Measurements from ENCODE around the gene EML6. TPM values are rescaled to one million over a fixed set of nuclear protein-coding genes. Genes with fewer than 3 reads are reported as not detected.

The EML6 gene
- total RNA-seq, 1 experiment from 2014 or later, result 6.6 TPM

DNA sequence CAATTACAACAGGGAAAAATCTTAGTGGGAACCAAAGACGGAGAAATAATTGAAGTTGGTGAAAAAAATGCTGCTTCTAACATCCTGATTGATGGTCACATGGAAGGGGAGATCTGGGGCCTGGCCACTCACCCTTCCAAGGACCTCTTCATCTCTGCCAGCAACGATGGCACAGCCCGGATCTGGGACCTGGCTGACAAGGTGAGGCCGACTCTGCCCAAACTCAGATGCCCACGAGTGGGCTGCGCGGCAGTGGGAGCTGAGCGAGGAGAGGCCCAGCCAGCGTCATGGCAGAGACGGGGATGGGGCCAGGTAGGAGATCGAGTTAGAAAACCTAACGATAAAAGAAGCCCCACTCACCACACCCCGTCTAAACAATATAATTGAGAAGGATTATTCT is 239.0 kb downstream of the EML6 start:
- H3K4me2 ChIP-seq (ENCODE audit: low read length), result no peak overlapping the region
- H4K20me1 ChIP-seq (ENCODE audit: insufficient read depth), result no peaks in the 10 kb centered on the region
- H3K4me3 ChIP-seq (replicated peaks in 1 of 2; ENCODE audit: low read depth in 1 of 2, low read length in 2 of 2), result no peak overlapping the region
- H3K27ac ChIP-seq (ENCODE audit: low read depth, low read length), result no peak overlapping the region
- 0 out of 4 replicates have a peak, but pooled peaks cover 0 to 3% of the 10 kb centered on the region in 2 experiments for H3K36me3 ChIP-seq (ENCODE audit: control insufficient read depth in 1 of 2, insufficient read depth in 2 of 2, low read length in 2 of 2)
- H3K9me2 ChIP-seq (ENCODE audit: insufficient read depth), result no peaks in the 10 kb centered on the region
- RAD21 ChIA-PET (ENCODE audit: low non-redundant PET in 1 of 2, low total read pairs in 2 of 2, uncharacterized antibody in 2 of 2, unreplicated experiment in 2 of 2), result no interaction called here
- H3K9ac ChIP-seq (ENCODE audit: low read length), result no peak overlapping the region
- no peak overlapping the region for H2AFZ ChIP-seq (ENCODE audit: low read depth, low read length, poor library complexity, severe bottlenecking)
- POLR2A ChIA-PET, result no interaction called here
- H3K79me2 ChIP-seq (ENCODE audit: insufficient read depth, low read length), result no peaks in the 10 kb centered on the region
- ATAC-seq, result no peak
- no peaks in the 10 kb centered on the region for H3K27me3 ChIP-seq (ENCODE audit: insufficient read depth, low read length)
- intact Hi-C loops (cut with micrococcal nuclease), result no loop called here
- TF ChIP-seq ATF3 (IDR thresholded peaks at IDR 0.05) (no peak), YY1 (IDR thresholded peaks at IDR 0.05; ENCODE audit: extremely low read depth, insufficient replicate concordance, low read depth, low read length) (no peak), CTCF (IDR thresholded peaks at IDR 0.05 in 2 of 3, conservative IDR thresholded peaks at IDR 0.05 in 1 of 3; ENCODE audit: borderline replicate concordance in 1 of 3, insufficient read depth in 1 of 3, low read depth in 2 of 3, low read length in 2 of 3) (no peak), EZH2 (IDR thresholded peaks at IDR 0.05) (no peak), SIN3A (IDR thresholded peaks at IDR 0.05; ENCODE audit: low read depth) (no peak), CBX3 (IDR thresholded peaks at IDR 0.05; ENCODE audit: low read depth) (no peak), SP1 (IDR thresholded peaks at IDR 0.05; ENCODE audit: low read depth) (no peak), CEBPB (IDR thresholded peaks at IDR 0.05; ENCODE audit: low read depth) (no peak), ZFX (IDR thresholded peaks at IDR 0.05) (no peak), SRF (IDR thresholded peaks at IDR 0.05; ENCODE audit: low read depth) (no peak)
- TF ChIP-seq, protein P1, sequence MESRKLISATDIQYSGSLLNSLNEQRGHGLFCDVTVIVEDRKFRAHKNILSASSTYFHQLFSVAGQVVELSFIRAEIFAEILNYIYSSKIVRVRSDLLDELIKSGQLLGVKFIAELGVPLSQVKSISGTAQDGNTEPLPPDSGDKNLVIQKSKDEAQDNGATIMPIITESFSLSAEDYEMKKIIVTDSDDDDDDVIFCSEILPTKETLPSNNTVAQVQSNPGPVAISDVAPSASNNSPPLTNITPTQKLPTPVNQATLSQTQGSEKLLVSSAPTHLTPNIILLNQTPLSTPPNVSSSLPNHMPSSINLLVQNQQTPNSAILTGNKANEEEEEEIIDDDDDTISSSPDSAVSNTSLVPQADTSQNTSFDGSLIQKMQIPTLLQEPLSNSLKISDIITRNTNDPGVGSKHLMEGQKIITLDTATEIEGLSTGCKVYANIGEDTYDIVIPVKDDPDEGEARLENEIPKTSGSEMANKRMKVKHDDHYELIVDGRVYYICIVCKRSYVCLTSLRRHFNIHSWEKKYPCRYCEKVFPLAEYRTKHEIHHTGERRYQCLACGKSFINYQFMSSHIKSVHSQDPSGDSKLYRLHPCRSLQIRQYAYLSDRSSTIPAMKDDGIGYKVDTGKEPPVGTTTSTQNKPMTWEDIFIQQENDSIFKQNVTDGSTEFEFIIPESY (IDR thresholded peaks at IDR 0.05; ENCODE audit: extremely low read depth, insufficient replicate concordance, low read length), result no peak
- TF ChIP-seq, protein P2, sequence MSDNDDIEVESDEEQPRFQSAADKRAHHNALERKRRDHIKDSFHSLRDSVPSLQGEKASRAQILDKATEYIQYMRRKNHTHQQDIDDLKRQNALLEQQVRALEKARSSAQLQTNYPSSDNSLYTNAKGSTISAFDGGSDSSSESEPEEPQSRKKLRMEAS (IDR thresholded peaks at IDR 0.05), result no peak
- DNase-seq (ENCODE audit: low read depth, low spot score), result no peak
- no peaks in the 10 kb centered on the region for H3K9me3 ChIP-seq (ENCODE audit: control insufficient read depth in 1 of 2, insufficient read depth in 1 of 2, low read depth in 1 of 2, low read length in 2 of 2)
- BruUV-seq (replicated peaks), result no TSS peak
- H3K4me1 ChIP-seq (ENCODE audit: control insufficient read depth in 1 of 2, insufficient read depth in 2 of 2, low read length in 2 of 2), result peaks cover 0 to 5% of the 10 kb centered on the region in 2 experiments; a peak in 1 of 4 replicates
- CTCF ChIA-PET, result no interaction called here

All from HCT116 (cell line).